ENCODE data around the gene RPA4.

The RPA4 gene, protein sequence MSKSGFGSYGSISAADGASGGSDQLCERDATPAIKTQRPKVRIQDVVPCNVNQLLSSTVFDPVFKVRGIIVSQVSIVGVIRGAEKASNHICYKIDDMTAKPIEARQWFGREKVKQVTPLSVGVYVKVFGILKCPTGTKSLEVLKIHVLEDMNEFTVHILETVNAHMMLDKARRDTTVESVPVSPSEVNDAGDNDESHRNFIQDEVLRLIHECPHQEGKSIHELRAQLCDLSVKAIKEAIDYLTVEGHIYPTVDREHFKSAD

DNA sequence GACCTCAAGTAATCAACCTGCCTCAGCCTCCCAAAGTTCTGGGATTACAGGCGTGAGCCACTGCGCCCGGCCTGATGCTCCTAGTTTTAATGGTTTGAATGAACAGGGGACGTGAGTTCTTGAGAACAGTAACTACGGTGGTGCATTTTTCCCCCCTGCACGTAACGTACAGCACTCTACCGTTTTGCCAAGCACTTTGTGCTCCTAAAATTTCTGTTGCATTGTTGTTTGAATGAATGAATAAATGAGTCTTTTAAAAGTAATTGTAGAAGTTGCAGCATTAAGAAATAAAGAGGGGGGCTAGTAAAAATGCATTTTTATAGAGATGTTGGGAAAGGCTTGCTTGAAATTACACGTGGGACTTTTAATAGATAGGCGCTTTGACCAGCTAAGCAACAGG, at the start of gene RPA4:
Gene RPA4 (plus strand): TSS at position 301 of the 400 bp plus-strand sequence. CDS start 403 bp downstream, outside the sequence.
- no peaks in the 10 kb centered on the region for H3K4me1 ChIP-seq

DNA sequence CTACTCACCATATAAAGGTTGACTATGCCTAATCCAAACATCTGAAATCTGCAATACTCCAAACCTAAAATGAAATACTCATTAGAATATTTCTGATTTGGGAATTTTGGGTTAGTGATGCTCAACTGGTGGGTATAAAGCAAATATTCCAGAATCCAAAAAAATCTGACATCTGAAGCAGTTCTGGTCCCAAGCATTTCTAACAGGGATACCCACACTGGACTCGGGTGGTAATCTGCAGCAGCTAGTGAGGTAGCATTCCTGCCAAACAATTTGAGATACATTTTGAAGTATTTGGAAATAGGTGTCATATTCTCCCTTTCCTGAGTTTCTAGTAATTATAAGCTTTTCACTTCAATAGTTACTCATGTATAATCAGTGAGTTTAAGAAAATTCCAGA, 49.6 kb upstream of the RPA4 start:
- Histone ChIP-seq H3K27ac (no peak overlapping the region), H3K27me3 (no peaks in the 10 kb centered on the region), H3K4me3 (no peak overlapping the region), H3K4me1 (peaks cover 0 to 9% (median 0%) of the 10 kb centered on the region in 4 donors), H3K36me3 (no peaks in the 10 kb centered on the region), H3K9me3 (no peaks in the 10 kb centered on the region)
- no peak for DNase-seq
- intact Hi-C loops (cut with DNase I; ENCODE audit: low total_unique reads): no loop called here
- TF ChIP-seq, protein P1, sequence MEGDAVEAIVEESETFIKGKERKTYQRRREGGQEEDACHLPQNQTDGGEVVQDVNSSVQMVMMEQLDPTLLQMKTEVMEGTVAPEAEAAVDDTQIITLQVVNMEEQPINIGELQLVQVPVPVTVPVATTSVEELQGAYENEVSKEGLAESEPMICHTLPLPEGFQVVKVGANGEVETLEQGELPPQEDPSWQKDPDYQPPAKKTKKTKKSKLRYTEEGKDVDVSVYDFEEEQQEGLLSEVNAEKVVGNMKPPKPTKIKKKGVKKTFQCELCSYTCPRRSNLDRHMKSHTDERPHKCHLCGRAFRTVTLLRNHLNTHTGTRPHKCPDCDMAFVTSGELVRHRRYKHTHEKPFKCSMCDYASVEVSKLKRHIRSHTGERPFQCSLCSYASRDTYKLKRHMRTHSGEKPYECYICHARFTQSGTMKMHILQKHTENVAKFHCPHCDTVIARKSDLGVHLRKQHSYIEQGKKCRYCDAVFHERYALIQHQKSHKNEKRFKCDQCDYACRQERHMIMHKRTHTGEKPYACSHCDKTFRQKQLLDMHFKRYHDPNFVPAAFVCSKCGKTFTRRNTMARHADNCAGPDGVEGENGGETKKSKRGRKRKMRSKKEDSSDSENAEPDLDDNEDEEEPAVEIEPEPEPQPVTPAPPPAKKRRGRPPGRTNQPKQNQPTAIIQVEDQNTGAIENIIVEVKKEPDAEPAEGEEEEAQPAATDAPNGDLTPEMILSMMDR (IDR thresholded peaks at IDR 0.05): no peak

More for the DNA sequence above, at the start of gene RPA4:
- Histone ChIP-seq H3K27ac (no peak within 1 kb of the TSS), H3K9me3 (no peaks in the 10 kb centered on the region), H3K36me3 (peaks cover 0 to 11% (median 0%) of the 10 kb centered on the region in 3 donors), H3K27me3 (no peaks in the 10 kb centered on the region), H3K4me3 (no peak within 1 kb of the TSS)
- intact Hi-C loops (cut with DNase I; ENCODE audit: low total_unique reads): no loop called here
- DNase-seq: no peak
- TF ChIP-seq, protein P1 (IDR thresholded peaks at IDR 0.05): no peak

- Histone ChIP-seq H3K27me3 (no peaks in the 10 kb centered on the region), H3K27ac (no peak overlapping the region), H3K4me3 (no peak overlapping the region), H3K36me3 (no peaks in the 10 kb centered on the region), H3K9me3 (no peaks in the 10 kb centered on the region), H3K4me1 (peaks cover 0 to 9% (median 0%) of the 10 kb centered on the region in 4 donors)
- intact Hi-C loops (cut with DNase I; ENCODE audit: low total_unique reads): no loop called here
- TF ChIP-seq, protein P1 (IDR thresholded peaks at IDR 0.05): no peak
- DNase-seq: no peak
Measured at GRCh38 chrX:96835660-96836289, 47.9 kb upstream of the RPA4 start.

DNA sequence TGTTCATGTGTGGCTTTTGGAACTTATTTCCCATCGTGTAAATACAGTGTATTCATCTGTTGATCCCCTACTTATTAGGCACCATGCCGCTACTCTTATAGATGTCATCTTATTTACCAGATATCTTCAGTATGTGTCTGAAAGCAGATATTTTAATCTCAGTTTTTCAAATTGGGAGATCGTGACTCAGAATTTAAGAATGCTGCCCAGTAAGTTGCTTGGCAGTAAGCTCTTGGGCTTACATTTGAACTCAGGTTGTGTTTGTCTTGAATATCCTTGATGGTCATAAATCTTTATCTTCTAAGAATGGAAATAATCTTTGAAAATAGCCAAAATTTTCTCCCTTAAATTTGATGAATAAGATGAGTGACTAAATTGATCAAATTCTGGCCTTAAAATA, 45.9 kb upstream of the RPA4 start:
- Histone ChIP-seq H3K27me3 (no peaks in the 10 kb centered on the region), H3K4me3 (no peak overlapping the region), H3K9me3 (no peaks in the 10 kb centered on the region), H3K36me3 (no peaks in the 10 kb centered on the region), H3K4me1 (peaks cover 0 to 9% (median 0%) of the 10 kb centered on the region in 4 donors), H3K27ac (no peak overlapping the region)
- no peak for DNase-seq
- TF ChIP-seq, protein P1 (IDR thresholded peaks at IDR 0.05): no peak
- intact Hi-C loops (cut with DNase I; ENCODE audit: low total_unique reads): no loop called here

DNA sequence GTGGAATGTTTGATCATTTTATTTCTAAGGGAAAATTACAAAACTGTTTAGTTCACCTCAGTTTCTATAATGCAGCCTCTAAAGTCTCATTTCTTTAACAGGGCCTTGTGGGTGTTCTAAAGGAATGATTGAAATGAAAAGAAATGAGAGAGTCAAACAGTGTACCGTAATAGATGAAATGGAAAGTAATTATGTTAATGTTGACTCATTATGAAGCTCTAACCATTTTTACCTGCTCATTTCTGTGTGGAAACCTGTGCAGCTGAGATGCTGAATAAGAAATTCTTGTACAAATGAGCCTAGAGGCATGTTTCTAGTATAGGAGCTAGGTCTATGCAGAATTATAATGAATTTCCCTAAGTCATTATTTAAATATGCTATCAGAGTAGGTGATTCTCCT, 45.2 kb upstream of the RPA4 start:
- peaks cover 0 to 9% (median 0%) of the 10 kb centered on the region in 4 donors for H3K4me1 ChIP-seq
- TF ChIP-seq, protein P1 (IDR thresholded peaks at IDR 0.05): no peak
- no peak overlapping the region for H3K4me3 ChIP-seq
- intact Hi-C loops (cut with DNase I; ENCODE audit: low total_unique reads): no loop called here
- H3K36me3 ChIP-seq: no peaks in the 10 kb centered on the region
- H3K27ac ChIP-seq: no peak overlapping the region
- no peak for DNase-seq
- H3K9me3 ChIP-seq: no peaks in the 10 kb centered on the region
- no peaks in the 10 kb centered on the region for H3K27me3 ChIP-seq
